ES-I3 (cell line): ENCODE measurements around the gene CANT1.

Experiments used
- H3K36me3 ChIP-seq: 2 replicates; pipeline ENCODE4 v1.6.1; 2013; ENCODE audit warnings: mild to moderate bottlenecking, low read length, control low read depth, moderate library complexity; ENCODE audit not compliant: insufficient read depth
- H3K4me1 ChIP-seq: 2 replicates; pipeline ENCODE4 v1.6.1; 2013; ENCODE audit warnings: mild to moderate bottlenecking, control low read depth, low read length; ENCODE audit not compliant: insufficient read depth
- H3K9ac ChIP-seq: 2 replicates; pipeline ENCODE4 v1.6.1; 2013; ENCODE audit warnings: low read depth, mild to moderate bottlenecking, low read length, moderate library complexity
- H3K9me3 ChIP-seq: 2 replicates; pipeline ENCODE4 v1.6.1; 2013; ENCODE audit warnings: mild to moderate bottlenecking, low read length, moderate library complexity; ENCODE audit not compliant: control insufficient read depth, insufficient read depth

The CANT1 gene

GRCh38 chr17:79046916-79047280 is 37.3 kb upstream of the CANT1 start:
- Histone ChIP-seq H3K36me3 (no peaks in the 10 kb centered on the region), H3K4me1 (peaks cover 4% of the 10 kb centered on the region; the same call in 1 of the 2 replicates), H3K9me3 (no peaks in the 10 kb centered on the region; the same call in 1 of the 2 replicates), H3K9ac (no peak overlapping the region)

GRCh38 chr17:79046197-79046915 is 36.8 kb upstream of the CANT1 start:
- Histone ChIP-seq H3K36me3 (no peaks in the 10 kb centered on the region), H3K9ac (no peak overlapping the region), H3K4me1 (peaks cover 4% of the 10 kb centered on the region; the same call in 1 of the 2 replicates), H3K9me3 (no peaks in the 10 kb centered on the region)

- H3K9ac ChIP-seq, result no peak overlapping the region
- H3K4me1 ChIP-seq, result peaks cover 4% of the 10 kb centered on the region; the same call in 1 of the 2 replicates
- H3K9me3 ChIP-seq, result no peaks in the 10 kb centered on the region
- no peaks in the 10 kb centered on the region for H3K36me3 ChIP-seq
These were observed 36.3 kb upstream of the CANT1 start for GRCh38 chr17:79045842-79046196.

- Histone ChIP-seq H3K9ac (no peak overlapping the region), H3K4me1 (peaks cover 4% of the 10 kb centered on the region; the same call in 1 of the 2 replicates), H3K36me3 (no peaks in the 10 kb centered on the region), H3K9me3 (no peaks in the 10 kb centered on the region)
These were observed 35.6 kb upstream of the CANT1 start for GRCh38 chr17:79045001-79045729.

GRCh38 chr17:79044462-79044861 is 34.9 kb upstream of the CANT1 start:
- Histone ChIP-seq H3K36me3 (no peaks in the 10 kb centered on the region), H3K9me3 (no peaks in the 10 kb centered on the region), H3K4me1 (peaks cover 4% of the 10 kb centered on the region; the same call in 1 of the 2 replicates), H3K9ac (no peak overlapping the region)

GRCh38 chr17:79043931-79044320 is 34.4 kb upstream of the CANT1 start:
- Histone ChIP-seq H3K9ac (no peak overlapping the region), H3K36me3 (no peaks in the 10 kb centered on the region), H3K4me1 (peaks cover 4% of the 10 kb centered on the region; the same call in 1 of the 2 replicates), H3K9me3 (no peaks in the 10 kb centered on the region)

- H3K9me3 ChIP-seq, result no peaks in the 10 kb centered on the region
- no peaks in the 10 kb centered on the region for H3K36me3 ChIP-seq
- no peak overlapping the region for H3K9ac ChIP-seq
- H3K4me1 ChIP-seq, result peaks cover 4% of the 10 kb centered on the region; the same call in 1 of the 2 replicates
These were observed 33.8 kb upstream of the CANT1 start for GRCh38 chr17:79043191-79043930.

GRCh38 chr17:79042421-79043190 is 33.0 kb upstream of the CANT1 start:
- H3K36me3 ChIP-seq, result no peaks in the 10 kb centered on the region
- H3K9me3 ChIP-seq, result no peaks in the 10 kb centered on the region

GRCh38 chr17:79041723-79042420 is 32.3 kb upstream of the CANT1 start:
- Histone ChIP-seq H3K9me3 (no peaks in the 10 kb centered on the region), H3K4me1 (peaks cover 4% of the 10 kb centered on the region; the same call in 1 of the 2 replicates), H3K9ac (no peak overlapping the region), H3K36me3 (no peaks in the 10 kb centered on the region)

More at GRCh38 chr17:79042421-79043190, 33.0 kb upstream of the CANT1 start:
- no peak overlapping the region for H3K9ac ChIP-seq
- peaks cover 4% of the 10 kb centered on the region; the same call in 1 of the 2 replicates for H3K4me1 ChIP-seq

- H3K4me1 ChIP-seq, result peaks cover 1% of the 10 kb centered on the region; the same call in 1 of the 2 replicates
- no peak overlapping the region for H3K9ac ChIP-seq
- no peaks in the 10 kb centered on the region for H3K36me3 ChIP-seq
- no peaks in the 10 kb centered on the region for H3K9me3 ChIP-seq
These were observed 31.5 kb upstream of the CANT1 start for GRCh38 chr17:79041041-79041570.

GRCh38 chr17:79039886-79040285 is 30.3 kb upstream of the CANT1 start:
- Histone ChIP-seq H3K9me3 (no peaks in the 10 kb centered on the region), H3K4me1 (no peaks in the 10 kb centered on the region), H3K9ac (no peak overlapping the region), H3K36me3 (no peaks in the 10 kb centered on the region)

GRCh38 chr17:79039171-79039570 is 29.6 kb upstream of the CANT1 start:
- Histone ChIP-seq H3K36me3 (no peaks in the 10 kb centered on the region), H3K9me3 (no peaks in the 10 kb centered on the region), H3K4me1 (no peaks in the 10 kb centered on the region), H3K9ac (no peak overlapping the region)

GRCh38 chr17:79038545-79039135 is 29.1 kb upstream of the CANT1 start:
- Histone ChIP-seq H3K9me3 (no peaks in the 10 kb centered on the region), H3K9ac (no peak overlapping the region), H3K4me1 (no peaks in the 10 kb centered on the region)

More at GRCh38 chr17:79038545-79039135, 29.1 kb upstream of the CANT1 start:
- no peaks in the 10 kb centered on the region for H3K36me3 ChIP-seq
